ENCODE data around the gene NKTR. TPM values are rescaled to one million over a fixed set of nuclear protein-coding genes. Genes with fewer than 3 reads are reported as not detected.
A peak's percentile ranks its signal among the peaks of the same experiment; 100 is the strongest.

Gene NKTR
- total and polyA plus RNA-seq, 2 experiments from 2014 or later = 81.3 to 117 TPM

DNA sequence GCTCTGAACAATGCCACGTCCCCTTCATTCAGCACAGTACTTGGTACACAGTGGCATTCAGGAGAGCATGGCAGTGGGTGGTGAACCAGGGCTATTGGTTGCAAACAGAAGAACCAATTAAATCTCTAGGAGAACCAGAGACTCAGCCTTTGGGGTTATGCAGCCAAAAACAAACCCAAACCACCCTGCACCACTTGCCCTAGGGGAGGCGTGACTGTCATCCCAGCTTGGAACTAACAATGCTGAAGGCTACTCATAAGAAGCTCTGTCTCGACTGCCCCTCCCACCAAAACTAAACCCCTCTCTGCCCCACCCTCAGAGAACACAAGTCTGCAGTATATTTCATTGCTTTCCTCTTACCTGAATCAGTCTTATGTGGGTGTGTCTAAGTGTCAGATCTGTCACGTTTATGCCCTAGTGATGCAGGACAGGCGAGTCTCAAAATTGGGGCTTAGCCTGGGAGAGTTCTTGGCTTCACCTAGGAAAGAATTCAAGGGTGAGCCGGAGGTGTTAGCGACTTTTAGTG, 69.6 kb downstream of the NKTR start (continued):
- TF ChIP-seq, protein P1, sequence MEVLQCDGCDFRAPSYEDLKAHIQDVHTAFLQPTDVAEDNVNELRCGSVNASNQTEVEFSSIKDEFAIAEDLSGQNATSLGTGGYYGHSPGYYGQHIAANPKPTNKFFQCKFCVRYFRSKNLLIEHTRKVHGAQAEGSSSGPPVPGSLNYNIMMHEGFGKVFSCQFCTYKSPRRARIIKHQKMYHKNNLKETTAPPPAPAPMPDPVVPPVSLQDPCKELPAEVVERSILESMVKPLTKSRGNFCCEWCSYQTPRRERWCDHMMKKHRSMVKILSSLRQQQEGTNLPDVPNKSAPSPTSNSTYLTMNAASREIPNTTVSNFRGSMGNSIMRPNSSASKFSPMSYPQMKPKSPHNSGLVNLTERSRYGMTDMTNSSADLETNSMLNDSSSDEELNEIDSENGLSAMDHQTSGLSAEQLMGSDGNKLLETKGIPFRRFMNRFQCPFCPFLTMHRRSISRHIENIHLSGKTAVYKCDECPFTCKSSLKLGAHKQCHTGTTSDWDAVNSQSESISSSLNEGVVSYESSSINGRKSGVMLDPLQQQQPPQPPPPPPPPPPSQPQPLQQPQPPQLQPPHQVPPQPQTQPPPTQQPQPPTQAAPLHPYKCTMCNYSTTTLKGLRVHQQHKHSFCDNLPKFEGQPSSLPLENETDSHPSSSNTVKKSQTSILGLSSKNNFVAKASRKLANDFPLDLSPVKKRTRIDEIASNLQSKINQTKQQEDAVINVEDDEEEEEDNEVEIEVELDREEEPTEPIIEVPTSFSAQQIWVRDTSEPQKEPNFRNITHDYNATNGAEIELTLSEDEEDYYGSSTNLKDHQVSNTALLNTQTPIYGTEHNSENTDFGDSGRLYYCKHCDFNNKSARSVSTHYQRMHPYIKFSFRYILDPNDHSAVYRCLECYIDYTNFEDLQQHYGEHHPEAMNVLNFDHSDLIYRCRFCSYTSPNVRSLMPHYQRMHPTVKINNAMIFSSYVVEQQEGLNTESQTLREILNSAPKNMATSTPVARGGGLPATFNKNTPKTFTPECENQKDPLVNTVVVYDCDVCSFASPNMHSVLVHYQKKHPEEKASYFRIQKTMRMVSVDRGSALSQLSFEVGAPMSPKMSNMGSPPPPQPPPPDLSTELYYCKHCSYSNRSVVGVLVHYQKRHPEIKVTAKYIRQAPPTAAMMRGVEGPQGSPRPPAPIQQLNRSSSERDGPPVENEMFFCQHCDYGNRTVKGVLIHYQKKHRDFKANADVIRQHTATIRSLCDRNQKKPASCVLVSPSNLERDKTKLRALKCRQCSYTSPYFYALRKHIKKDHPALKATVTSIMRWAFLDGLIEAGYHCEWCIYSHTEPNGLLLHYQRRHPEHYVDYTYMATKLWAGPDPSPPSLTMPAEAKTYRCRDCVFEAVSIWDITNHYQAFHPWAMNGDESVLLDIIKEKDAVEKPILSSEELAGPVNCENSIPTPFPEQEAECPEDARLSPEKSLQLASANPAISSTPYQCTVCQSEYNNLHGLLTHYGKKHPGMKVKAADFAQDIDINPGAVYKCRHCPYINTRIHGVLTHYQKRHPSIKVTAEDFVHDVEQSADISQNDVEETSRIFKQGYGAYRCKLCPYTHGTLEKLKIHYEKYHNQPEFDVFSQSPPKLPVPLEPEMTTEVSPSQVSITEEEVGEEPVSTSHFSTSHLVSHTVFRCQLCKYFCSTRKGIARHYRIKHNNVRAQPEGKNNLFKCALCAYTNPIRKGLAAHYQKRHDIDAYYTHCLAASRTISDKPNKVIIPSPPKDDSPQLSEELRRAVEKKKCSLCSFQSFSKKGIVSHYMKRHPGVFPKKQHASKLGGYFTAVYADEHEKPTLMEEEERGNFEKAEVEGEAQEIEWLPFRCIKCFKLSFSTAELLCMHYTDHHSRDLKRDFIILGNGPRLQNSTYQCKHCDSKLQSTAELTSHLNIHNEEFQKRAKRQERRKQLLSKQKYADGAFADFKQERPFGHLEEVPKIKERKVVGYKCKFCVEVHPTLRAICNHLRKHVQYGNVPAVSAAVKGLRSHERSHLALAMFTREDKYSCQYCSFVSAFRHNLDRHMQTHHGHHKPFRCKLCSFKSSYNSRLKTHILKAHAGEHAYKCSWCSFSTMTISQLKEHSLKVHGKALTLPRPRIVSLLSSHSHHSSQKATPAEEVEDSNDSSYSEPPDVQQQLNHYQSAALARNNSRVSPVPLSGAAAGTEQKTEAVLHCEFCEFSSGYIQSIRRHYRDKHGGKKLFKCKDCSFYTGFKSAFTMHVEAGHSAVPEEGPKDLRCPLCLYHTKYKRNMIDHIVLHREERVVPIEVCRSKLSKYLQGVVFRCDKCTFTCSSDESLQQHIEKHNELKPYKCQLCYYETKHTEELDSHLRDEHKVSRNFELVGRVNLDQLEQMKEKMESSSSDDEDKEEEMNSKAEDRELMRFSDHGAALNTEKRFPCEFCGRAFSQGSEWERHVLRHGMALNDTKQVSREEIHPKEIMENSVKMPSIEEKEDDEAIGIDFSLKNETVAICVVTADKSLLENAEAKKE (CRISPR knock-in tag; IDR thresholded peaks at IDR 0.05) = no peak
- TF ChIP-seq JUNB (IDR thresholded peaks at IDR 0.05; ENCODE audit: unreplicated experiment) (no peak), ZNF331 (CRISPR knock-in tag; IDR thresholded peaks at IDR 0.05; ENCODE audit: low read depth) (no peak)
- TF ChIP-seq, protein P2, sequence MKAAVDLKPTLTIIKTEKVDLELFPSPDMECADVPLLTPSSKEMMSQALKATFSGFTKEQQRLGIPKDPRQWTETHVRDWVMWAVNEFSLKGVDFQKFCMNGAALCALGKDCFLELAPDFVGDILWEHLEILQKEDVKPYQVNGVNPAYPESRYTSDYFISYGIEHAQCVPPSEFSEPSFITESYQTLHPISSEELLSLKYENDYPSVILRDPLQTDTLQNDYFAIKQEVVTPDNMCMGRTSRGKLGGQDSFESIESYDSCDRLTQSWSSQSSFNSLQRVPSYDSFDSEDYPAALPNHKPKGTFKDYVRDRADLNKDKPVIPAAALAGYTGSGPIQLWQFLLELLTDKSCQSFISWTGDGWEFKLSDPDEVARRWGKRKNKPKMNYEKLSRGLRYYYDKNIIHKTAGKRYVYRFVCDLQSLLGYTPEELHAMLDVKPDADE (IDR thresholded peaks at IDR 0.05) = no peak

- H3K4me3 Mint-ChIP-seq = no peak overlapping the region
- H3K4me1 Mint-ChIP-seq = peaks cover 9% of the 10 kb centered on the region; the same call in 2 of the 3 replicates
- DNase-seq (ENCODE audit: low spot score) (peak; percentile 24), ATAC-seq (no peak)
- Histone ChIP-seq H3K9me2 (ENCODE audit: insufficient read depth) (0 out of 2 replicates have a peak, but pooled peaks cover 9% of the 10 kb centered on the region), H3K27ac (ENCODE audit: low read depth) (no peak overlapping the region), H3K79me2 (replicated peaks; ENCODE audit: insufficient read depth) (no peaks in the 10 kb centered on the region), H3K4me1 (ENCODE audit: insufficient read depth) (no peaks in the 10 kb centered on the region), H3K4me2 (no peak overlapping the region), H2AFZ (no peak overlapping the region), H3F3A (replicated peaks; ENCODE audit: low read depth) (no peaks in the 10 kb centered on the region), H3K27me3 (ENCODE audit: insufficient read depth) (no peaks in the 10 kb centered on the region), H3K36me3 (ENCODE audit: insufficient read depth) (no peaks in the 10 kb centered on the region), H3K4me3 (no peak overlapping the region), H4K20me1 (replicated peaks; ENCODE audit: insufficient read depth) (no peaks in the 10 kb centered on the region)
- no peaks in the 10 kb centered on the region for H3K36me3 Mint-ChIP-seq (ENCODE audit: low read depth)
- no peak overlapping the region for H3K27ac Mint-ChIP-seq
- 0 out of 3 replicates have a peak, but pooled peaks cover 6% of the 10 kb centered on the region for H3K9me3 Mint-ChIP-seq
- H3K27me3 Mint-ChIP-seq (ENCODE audit: insufficient read depth, low read depth, poor library complexity) = no peaks in the 10 kb centered on the region
- no peak for TF ChIP-seq STAT1 (IDR thresholded peaks at IDR 0.05; ENCODE audit: unreplicated experiment)
- TF ChIP-seq, protein P1 (CRISPR knock-in tag; IDR thresholded peaks at IDR 0.05) = no peak
- TF ChIP-seq, protein P3, sequence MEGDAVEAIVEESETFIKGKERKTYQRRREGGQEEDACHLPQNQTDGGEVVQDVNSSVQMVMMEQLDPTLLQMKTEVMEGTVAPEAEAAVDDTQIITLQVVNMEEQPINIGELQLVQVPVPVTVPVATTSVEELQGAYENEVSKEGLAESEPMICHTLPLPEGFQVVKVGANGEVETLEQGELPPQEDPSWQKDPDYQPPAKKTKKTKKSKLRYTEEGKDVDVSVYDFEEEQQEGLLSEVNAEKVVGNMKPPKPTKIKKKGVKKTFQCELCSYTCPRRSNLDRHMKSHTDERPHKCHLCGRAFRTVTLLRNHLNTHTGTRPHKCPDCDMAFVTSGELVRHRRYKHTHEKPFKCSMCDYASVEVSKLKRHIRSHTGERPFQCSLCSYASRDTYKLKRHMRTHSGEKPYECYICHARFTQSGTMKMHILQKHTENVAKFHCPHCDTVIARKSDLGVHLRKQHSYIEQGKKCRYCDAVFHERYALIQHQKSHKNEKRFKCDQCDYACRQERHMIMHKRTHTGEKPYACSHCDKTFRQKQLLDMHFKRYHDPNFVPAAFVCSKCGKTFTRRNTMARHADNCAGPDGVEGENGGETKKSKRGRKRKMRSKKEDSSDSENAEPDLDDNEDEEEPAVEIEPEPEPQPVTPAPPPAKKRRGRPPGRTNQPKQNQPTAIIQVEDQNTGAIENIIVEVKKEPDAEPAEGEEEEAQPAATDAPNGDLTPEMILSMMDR (conservative IDR thresholded peaks at IDR 0.05; ENCODE audit: low read depth in 2 of 2) = no peak
Measured at GRCh38 chr3:42670670-42671069, 70.2 kb downstream of the NKTR start.

Measured in GM23338 (cell line).